K562 (cell line): ENCODE measurements around the gene TFE3. TPM values are rescaled to one million over a fixed set of nuclear protein-coding genes. Genes with fewer than 3 reads are reported as not detected.

Experiments used
- ATAC-seq: fragments of 200-7000 bp; cut with Tn5 transposase; 3 replicates; pipeline ENCODE4 v1.9.1; 2020; ENCODE audit warnings: moderate library complexity
- BruUV-seq: library from RNA; stranded (reverse); fragments of 400-500 nt; replicated peaks from 2 replicates; lab custom pipeline; 2021; lab: Mats Ljungman, UMichigan
- CTCF ChIA-PET: fragments of 300-600 bp; formaldehyde crosslinking; extraction: SDS; loops from one replicate; lab custom pipeline; 2021; ENCODE audit warnings: low intra/inter-chr PET ratio; lab: Yijun Ruan, JAX
- POLR2A ChIA-PET: fragments of 300-600, 350-650 bp; sonication (Branson Sonifier 250); formaldehyde crosslinking; extraction: SDS; loops from one replicate; lab custom pipeline; 2021; ENCODE audit warnings: antibody characterized with exemption, inconsistent platforms; lab: Yijun Ruan, JAX
- DNase-seq, 4 experiments: peaks; one replicate each; pipeline versions ENCODE4 v3.0.0 to v3.0.0-alpha.2; 2011 to 2018; ENCODE audit warnings: low spot score in 3 of 4, mixed read lengths in 3 of 4; ENCODE audit errors: extremely low read depth in 1 of 4
- FAIRE-seq: peaks from 2 replicates; lab custom pipeline; 2011; peaks lifted over from hg19 to GRCh38; lab: Jason Lieb, UNC
- H2AFZ ChIP-seq: 2 replicates; pipeline ENCODE4 v1.6.0; 2011; ENCODE audit warnings: low read depth, low read length, control low read depth, inconsistent platforms
- H3K27ac ChIP-seq: fragments of 200-600 bp; 3 replicates; pipeline ENCODE4 v1.8.0; 2011; ENCODE audit warnings: low read depth, mild to moderate bottlenecking, control low read depth, inconsistent platforms, low read length, moderate library complexity, mixed read lengths; ENCODE audit errors: extremely low read depth
- H3K27me3 ChIP-seq, 2 experiments: fragments of 300-600 bp in 1 of 2; 2 replicates in 1 of 2; 3 replicates in 1 of 2; pipeline versions ENCODE4 v1.6.0 to v1.8.0; 2011; ENCODE audit warnings: inconsistent platforms in 2 of 2, low read length in 2 of 2, mild to moderate bottlenecking in 1 of 2, mixed read lengths in 1 of 2, moderate library complexity in 1 of 2; ENCODE audit not compliant: control insufficient read depth in 2 of 2, insufficient read depth in 2 of 2
- H3K36me3 ChIP-seq: fragments of 300-600 bp; 3 replicates; pipeline ENCODE4 v1.8.0; 2011; ENCODE audit warnings: mild to moderate bottlenecking, low read length, inconsistent platforms; ENCODE audit not compliant: control insufficient read depth, insufficient read depth
- H3K4me1 ChIP-seq, 2 experiments: fragments of 200-600 bp in 1 of 2; replicated peaks in 1 of 2; 2 replicates in 1 of 2; 3 replicates in 1 of 2; pipeline versions ENCODE4 v1.5.1 to v1.8.0; 2011; ENCODE audit warnings: inconsistent platforms in 2 of 2, low read length in 2 of 2, mild to moderate bottlenecking in 1 of 2, mixed read lengths in 1 of 2, moderate library complexity in 1 of 2; ENCODE audit not compliant: control insufficient read depth in 2 of 2, insufficient read depth in 2 of 2
- H3K4me2 ChIP-seq: 2 replicates; pipeline ENCODE4 v1.6.1; 2011; ENCODE audit warnings: low read length, control low read depth, inconsistent platforms, mixed read lengths; ENCODE audit not compliant: insufficient read depth
- H3K4me3 ChIP-seq: fragments of 200-600 bp; sonication (generic), shearing (Covaris generic); 2 replicates; pipeline ENCODE4 v1.5.1; 2016; ENCODE audit warnings: control low read depth, inconsistent platforms
- H3K79me2 ChIP-seq: fragments of 200-600 bp; 3 replicates; pipeline ENCODE4 v1.8.0; 2011; ENCODE audit warnings: low read length, inconsistent platforms; ENCODE audit not compliant: control insufficient read depth, insufficient read depth
- H3K9ac ChIP-seq, 2 experiments: 2 replicates each; pipeline versions ENCODE4 v1.6.0 to v1.6.1; 2011; ENCODE audit warnings: low read depth in 2 of 2, low read length in 2 of 2, control low read depth in 1 of 2, inconsistent platforms in 1 of 2, mild to moderate bottlenecking in 1 of 2, mixed read lengths in 1 of 2; ENCODE audit not compliant: insufficient read depth in 1 of 2
- H3K9me1 ChIP-seq: one replicate; pipeline ENCODE4 v1.6.0; 2011; ENCODE audit warnings: inconsistent platforms, mild to moderate bottlenecking, low read length, moderate library complexity; ENCODE audit not compliant: control insufficient read depth, insufficient read depth
- H3K9me3 ChIP-seq: replicated peaks from 2 replicates; pipeline ENCODE4 v1.5.1; 2011; ENCODE audit warnings: low read depth, low read length, inconsistent platforms; ENCODE audit not compliant: control insufficient read depth, insufficient read depth
- H4K20me1 ChIP-seq: replicated peaks from 2 replicates; pipeline ENCODE4 v1.6.1; 2011; ENCODE audit warnings: low read length, inconsistent platforms, mixed read lengths; ENCODE audit not compliant: control insufficient read depth, insufficient read depth
- HDAC8 ChIP-seq: fragments of 450-650 bp; IDR thresholded peaks from 2 replicates; pipeline ENCODE4 v1.6.1; 2016; ENCODE audit warnings: mild to moderate bottlenecking, missing genetic modification characterization, moderate library complexity, missing compliant biosample characterization
- POLR2G ChIP-seq: fragments of 200-400 bp; formaldehyde crosslinking; IDR thresholded peaks from 2 replicates; pipeline ENCODE4 v1.6.1; 2017; ENCODE audit warnings: low read depth, mild to moderate bottlenecking, antibody characterized with exemption, low read length, moderate library complexity
- RBFOX2 ChIP-seq: fragments of 200-400 bp; formaldehyde crosslinking; IDR thresholded peaks from 2 replicates; pipeline ENCODE4 v1.6.1; 2017; ENCODE audit warnings: low read depth, mild to moderate bottlenecking, low read length, moderate library complexity
- RBM22 ChIP-seq: fragments of 200-400 bp; formaldehyde crosslinking; IDR thresholded peaks from 2 replicates; pipeline ENCODE4 v1.6.1; 2018; ENCODE audit warnings: low read length, low read depth; ENCODE audit not compliant: poor library complexity, severe bottlenecking
- RFX1 ChIP-seq: fragments of 450-650 bp; IDR thresholded peaks from 2 replicates; pipeline ENCODE4 v1.6.1; 2016; ENCODE audit warnings: mild to moderate bottlenecking, moderate library complexity
- ZBED1 ChIP-seq: IDR thresholded peaks from 2 replicates; pipeline ENCODE4 v1.6.1; 2014
- ZNF133 ChIP-seq: fragments of 250-450 bp; sonication (Bioruptor Pico); IDR thresholded peaks from 2 replicates; pipeline ENCODE4 v1.4.0; 2020; ENCODE audit warnings: mild to moderate bottlenecking
- ZNF551 ChIP-seq: fragments of 250-450 bp; sonication (Bioruptor Pico); IDR thresholded peaks from 2 replicates; pipeline ENCODE4 v1.5.0; 2021; ENCODE audit warnings: mild to moderate bottlenecking, moderate library complexity
- WGBS: fragments of 100-300 bp; shearing (Covaris generic); methylation state at CpG from one replicate; pipeline ENCODE4 v1.1.6; 2016; ENCODE audit warnings: low coverage, mixed read lengths; ENCODE audit not compliant: insufficient coverage; ENCODE audit errors: missing lambda C conversion rate; 5-methylcytosine and 5-hydroxymethylcytosine counted together
- in situ Hi-C: fragments of 300-500 bp; cut with MboI; formaldehyde crosslinking; loops from 4 replicates; pipeline ENCODE4 v1.15.0; 2018; ENCODE audit warnings: inconsistent platforms, mixed read lengths
- intact Hi-C: fragments of 100-400 bp; cut with micrococcal nuclease; formaldehyde crosslinking; loops from 2 replicates; pipeline ENCODE4 v1.14.2; 2022
- polyA plus RNA-seq, 8 experiments: library from polyadenylated mRNA; depleted of rRNA in 4 of 8; stranded (reverse) in 5 of 8; unstranded in 3 of 8; fragments of >200 nt; fragmentation: Nextera tagmentation in 2 of 8; fragmentation: Illumina TruSeq in 1 of 8; extraction: Ambion mirVana in 2 of 8; extraction: Trizol in 1 of 8; gene quantifications; 2 replicates each; pipeline versions ENCODE4 v1.2.1 to v1.2.3, GENCODE V29; 2011 to 2014; ENCODE audit warnings: inconsistent platforms in 1 of 8, missing spikeins in 1 of 8
- total RNA-seq, 7 experiments: library from RNA; depleted of rRNA in 6 of 7; stranded (reverse); fragments of >200 nt in 6 of 7; fragmentation: Illumina TruSeq in 2 of 7; extraction: Trizol in 2 of 7; gene quantifications; 2 replicates each; pipeline versions ENCODE4 v1.2.1 to v1.2.3, GENCODE V29; 2011 to 2021; ENCODE audit warnings: low replicate concordance in 1 of 7
- TF ChIP-seq, protein P1 (sequence below), 2 experiments: fragments of 450-650 bp; conservative IDR thresholded peaks; 2 replicates each; pipeline ENCODE4 v1.6.1; 2017; ENCODE audit warnings: mild to moderate bottlenecking in 2 of 2, moderate library complexity in 2 of 2
- TF ChIP-seq, protein P2 (sequence below): sonication (generic); formaldehyde crosslinking; IDR thresholded peaks from 2 replicates; pipeline ENCODE4 v1.8.1; 2023; ENCODE audit warnings: mild to moderate bottlenecking, missing genetic modification reagents

The TFE3 gene
- total and polyA plus RNA-seq, 9 of the 15 experiments (the other 6 are each of a cell fraction or from before 2014, with no cell fraction given): 1.9 to 20.3 (median 11.9) TPM

- peaks cover 0 to 39% of the 10 kb centered on the region in 2 experiments; a peak in 3 of 5 replicates for H3K4me1 ChIP-seq
- peak; percentile 29 for ATAC-seq
- intact Hi-C loops (no loop called here), in situ Hi-C loops (no loop called here)
- FAIRE-seq: no peak
- H3K9ac ChIP-seq: no peak overlapping the region
- H3K9me3 ChIP-seq: no peaks in the 10 kb centered on the region
- H3K4me2 ChIP-seq: no peak overlapping the region
- H2AFZ ChIP-seq: no peak overlapping the region
- no peaks in the 10 kb centered on the region for H3K27me3 ChIP-seq
- H4K20me1 ChIP-seq: no peaks in the 10 kb centered on the region
- no peak overlapping the region for H3K4me3 ChIP-seq
- ChIA-PET POLR2A (no interaction called here), CTCF (no interaction called here)
- peaks cover 27% of the 10 kb centered on the region; the same call in 2 of the 3 replicates for H3K36me3 ChIP-seq
- 91% methylated on average over 6 of the region's 10 CpGs for WGBS
- no peak for DNase-seq
- no peaks in the 10 kb centered on the region for H3K9me1 ChIP-seq
- no peak overlapping the region for H3K27ac ChIP-seq
- H3K79me2 ChIP-seq: no peaks in the 10 kb centered on the region
- TF ChIP-seq RBFOX2 (peak; percentile 42; the same call in 1 of the 2 replicates), POLR2G (no peak; the same call in 1 of the 2 replicates)
- no TSS peak for BruUV-seq
These were observed 29.5 kb upstream of the TFE3 start for GRCh38 chrX:49072712-49073095.

DNA sequence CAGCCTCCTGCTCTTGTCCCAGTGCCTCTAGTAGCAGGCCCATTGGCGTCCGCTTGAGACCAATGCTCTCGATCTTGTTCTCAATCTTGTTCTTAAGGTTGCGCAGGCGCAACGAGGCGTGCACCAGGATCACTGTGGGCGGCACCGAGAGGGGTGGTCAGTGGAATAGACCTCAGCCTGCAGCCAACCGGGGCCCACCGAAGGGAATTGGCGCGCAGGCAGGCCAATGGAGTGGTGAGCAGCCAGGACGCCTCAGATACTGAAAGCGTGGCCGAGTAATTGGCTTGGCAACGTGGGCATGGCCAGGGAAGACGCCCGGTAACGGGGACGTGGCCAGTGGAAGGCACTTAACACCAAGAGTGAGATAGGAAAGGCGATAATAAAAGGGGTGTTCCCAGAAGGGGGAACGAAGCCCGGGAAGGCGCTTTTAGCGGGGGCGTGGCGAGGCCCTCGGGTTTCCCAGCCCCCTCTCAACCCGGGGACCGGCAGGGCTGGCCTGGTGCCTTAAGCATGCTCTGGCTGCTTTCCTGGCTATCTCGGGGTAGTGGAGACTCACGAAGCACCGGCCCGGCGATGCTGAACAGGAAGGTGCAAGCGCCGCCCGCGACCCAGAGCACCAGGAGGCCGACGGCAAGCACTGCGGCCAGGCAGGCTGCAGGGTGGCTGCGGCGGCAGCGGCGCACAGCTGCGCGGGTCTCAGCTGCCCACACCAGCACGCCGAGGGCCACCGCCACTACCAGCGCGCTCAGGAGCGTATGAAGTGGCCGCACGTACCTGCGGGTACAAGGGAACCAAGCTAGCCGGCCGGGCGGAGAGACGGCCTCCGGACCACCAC is 28.9 kb upstream of the TFE3 start:
- FAIRE-seq: no peak
- Histone ChIP-seq H4K20me1 (no peaks in the 10 kb centered on the region), H3K9me1 (no peaks in the 10 kb centered on the region), H3K27me3 (no peaks in the 10 kb centered on the region), H2AFZ (no peak overlapping the region), H3K79me2 (no peaks in the 10 kb centered on the region), H3K4me2 (no peak overlapping the region), H3K4me1 (peaks cover 0 to 40% of the 10 kb centered on the region in 2 experiments; a peak in 3 of 5 replicates), H3K27ac (no peak overlapping the region), H3K4me3 (no peak overlapping the region), H3K9ac (peak overlapping the region in 1 of 2 experiments; percentile 26; a peak in 1 of 4 replicates), H3K9me3 (no peaks in the 10 kb centered on the region), H3K36me3 (peaks cover 21% of the 10 kb centered on the region; the same call in 2 of the 3 replicates)
- 65% methylated on average over 20 of the region's 63 CpGs for WGBS
- intact Hi-C loops: no loop called here
- in situ Hi-C loops: no loop called here
- CTCF ChIA-PET: no interaction called here
- POLR2A ChIA-PET: no interaction called here
- peak in 1 of 4 experiments; percentile 31 for DNase-seq
- peak; percentile 11 for ATAC-seq
- BruUV-seq: no TSS peak
- TF ChIP-seq, protein P1, sequence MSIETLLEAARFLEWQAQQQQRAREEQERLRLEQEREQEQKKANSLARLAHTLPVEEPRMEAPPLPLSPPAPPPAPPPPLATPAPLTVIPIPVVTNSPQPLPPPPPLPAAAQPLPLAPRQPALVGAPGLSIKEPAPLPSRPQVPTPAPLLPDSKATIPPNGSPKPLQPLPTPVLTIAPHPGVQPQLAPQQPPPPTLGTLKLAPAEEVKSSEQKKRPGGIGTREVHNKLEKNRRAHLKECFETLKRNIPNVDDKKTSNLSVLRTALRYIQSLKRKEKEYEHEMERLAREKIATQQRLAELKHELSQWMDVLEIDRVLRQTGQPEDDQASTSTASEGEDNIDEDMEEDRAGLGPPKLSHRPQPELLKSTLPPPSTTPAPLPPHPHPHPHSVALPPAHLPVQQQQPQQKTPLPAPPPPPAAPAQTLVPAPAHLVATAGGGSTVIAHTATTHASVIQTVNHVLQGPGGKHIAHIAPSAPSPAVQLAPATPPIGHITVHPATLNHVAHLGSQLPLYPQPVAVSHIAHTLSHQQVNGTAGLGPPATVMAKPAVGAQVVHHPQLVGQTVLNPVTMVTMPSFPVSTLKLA (conservative IDR thresholded peaks at IDR 0.05): no peak
- TF ChIP-seq ZBED1 (no peak), ZNF551 (CRISPR knock-in tag) (no peak), ZNF133 (no peak), HDAC8 (tag) (no peak), RFX1 (no peak), RBM22 (peak; percentile 37)
- TF ChIP-seq, protein P2, sequence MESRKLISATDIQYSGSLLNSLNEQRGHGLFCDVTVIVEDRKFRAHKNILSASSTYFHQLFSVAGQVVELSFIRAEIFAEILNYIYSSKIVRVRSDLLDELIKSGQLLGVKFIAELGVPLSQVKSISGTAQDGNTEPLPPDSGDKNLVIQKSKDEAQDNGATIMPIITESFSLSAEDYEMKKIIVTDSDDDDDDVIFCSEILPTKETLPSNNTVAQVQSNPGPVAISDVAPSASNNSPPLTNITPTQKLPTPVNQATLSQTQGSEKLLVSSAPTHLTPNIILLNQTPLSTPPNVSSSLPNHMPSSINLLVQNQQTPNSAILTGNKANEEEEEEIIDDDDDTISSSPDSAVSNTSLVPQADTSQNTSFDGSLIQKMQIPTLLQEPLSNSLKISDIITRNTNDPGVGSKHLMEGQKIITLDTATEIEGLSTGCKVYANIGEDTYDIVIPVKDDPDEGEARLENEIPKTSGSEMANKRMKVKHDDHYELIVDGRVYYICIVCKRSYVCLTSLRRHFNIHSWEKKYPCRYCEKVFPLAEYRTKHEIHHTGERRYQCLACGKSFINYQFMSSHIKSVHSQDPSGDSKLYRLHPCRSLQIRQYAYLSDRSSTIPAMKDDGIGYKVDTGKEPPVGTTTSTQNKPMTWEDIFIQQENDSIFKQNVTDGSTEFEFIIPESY (CRISPR knock-in tag): peak; percentile 91
